Measurements from ENCODE around the gene NPIPA5. TPM values are rescaled to one million over a fixed set of nuclear protein-coding genes. Genes with fewer than 3 reads are reported as not detected.
"Not testable (repeated sequence)": the region's sequence is repeated elsewhere in the genome, so short reads cannot be mapped to it uniquely, and the experiment has no call there.

NPIPA5 gene
- 0.29 and 0.34 TPM in 2 replicates for total RNA-seq

DNA sequence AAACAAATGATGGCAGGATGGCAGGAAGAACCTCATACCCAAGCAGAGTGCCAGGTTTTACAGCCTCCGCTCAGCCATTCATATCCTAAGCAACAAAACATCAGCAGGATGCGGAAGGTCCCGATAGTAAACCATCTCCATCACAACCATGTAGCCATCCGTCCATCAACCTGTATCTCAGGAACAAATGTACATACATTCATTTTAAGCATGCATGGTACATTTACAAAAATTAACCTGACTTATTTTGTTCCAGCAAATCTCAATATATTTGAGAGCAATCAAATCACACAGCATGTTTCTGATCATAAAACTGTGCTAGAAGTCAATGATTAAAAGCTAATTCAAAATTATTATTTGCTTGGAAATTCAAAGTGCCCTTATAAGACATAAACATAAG lies at the start of gene NPIPA5:
Gene NPIPA5, minus strand, starts transcription at position 101 of the 400 bp plus-strand sequence. Its CDS starts 0 bp downstream, at position 101.
- H3K27me3 Mint-ChIP-seq; H3K9me3 Mint-ChIP-seq; H3K4me1 Mint-ChIP-seq; POLR2A ChIA-PET; H3K36me3 Mint-ChIP-seq (ENCODE audit: low read depth); ATAC-seq (ENCODE audit: low read depth); H3K4me3 Mint-ChIP-seq; H3K27ac Mint-ChIP-seq; CTCF ChIA-PET; intact Hi-C loops (cut with micrococcal nuclease); DNase-seq: not testable (repeated sequence)

DNA sequence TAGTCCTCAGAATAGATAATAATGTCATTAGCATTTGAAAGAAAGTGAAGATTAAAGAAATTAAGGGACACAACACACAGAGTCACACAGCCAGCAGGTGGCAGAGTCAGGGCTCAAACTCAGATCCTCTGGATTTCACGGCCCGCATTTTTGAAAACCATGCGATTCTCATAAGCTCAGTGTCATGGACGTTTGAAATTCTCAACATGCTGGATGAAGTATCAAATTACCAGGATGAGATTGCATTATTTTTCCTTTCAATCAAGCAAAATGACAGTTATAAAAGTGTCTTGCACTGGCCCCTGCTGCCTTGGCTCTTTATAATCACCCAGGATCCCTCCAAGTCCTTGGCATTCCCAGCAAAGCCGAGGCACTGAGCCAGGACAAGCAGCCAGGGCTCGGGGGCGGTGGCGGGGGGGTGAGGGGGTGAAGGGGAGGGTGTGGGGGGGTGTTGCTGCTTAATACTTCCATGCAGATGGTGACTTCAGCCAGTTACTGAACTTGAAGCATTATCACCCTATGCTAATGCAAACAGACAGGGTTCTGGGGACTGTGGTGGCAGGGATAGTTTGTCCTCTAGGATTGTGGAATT lies 49.6 kb upstream of the NPIPA5 start:
- no peaks in the 10 kb centered on the region for H3K9me3 Mint-ChIP-seq
- POLR2A ChIA-PET, result interaction anchor here (0.6 to 1.3 kb wide), 3 partner anchors 212 to 399 kb away, joined by 3 to 7 read pairs (median 6); partner anchors contain the start of gene MARF1
- peak; percentile 67 for ATAC-seq (ENCODE audit: low read depth)
- intact Hi-C loops (cut with micrococcal nuclease), result loop anchor here (1.0 to 5.0 kb wide), 7 partner anchors 165 to 765 kb away; no protein-coding TSS in a partner anchor
- H3K4me3 Mint-ChIP-seq, result no peak overlapping the region
- peaks cover 3% of the 10 kb centered on the region for H3K4me1 Mint-ChIP-seq
- no peaks in the 10 kb centered on the region for H3K36me3 Mint-ChIP-seq (ENCODE audit: low read depth)
- peak; percentile 22 for DNase-seq
- CTCF ChIA-PET, result interaction anchor here (0.6 to 2.3 kb wide), 14 partner anchors 11 to 279 kb away, joined by 3 to 16 read pairs (median 3); partner anchors contain the start of gene MARF1
- H3K27me3 Mint-ChIP-seq, result peaks cover 2% of the 10 kb centered on the region
- no peak overlapping the region for H3K27ac Mint-ChIP-seq
- TF ChIP-seq, protein P1, sequence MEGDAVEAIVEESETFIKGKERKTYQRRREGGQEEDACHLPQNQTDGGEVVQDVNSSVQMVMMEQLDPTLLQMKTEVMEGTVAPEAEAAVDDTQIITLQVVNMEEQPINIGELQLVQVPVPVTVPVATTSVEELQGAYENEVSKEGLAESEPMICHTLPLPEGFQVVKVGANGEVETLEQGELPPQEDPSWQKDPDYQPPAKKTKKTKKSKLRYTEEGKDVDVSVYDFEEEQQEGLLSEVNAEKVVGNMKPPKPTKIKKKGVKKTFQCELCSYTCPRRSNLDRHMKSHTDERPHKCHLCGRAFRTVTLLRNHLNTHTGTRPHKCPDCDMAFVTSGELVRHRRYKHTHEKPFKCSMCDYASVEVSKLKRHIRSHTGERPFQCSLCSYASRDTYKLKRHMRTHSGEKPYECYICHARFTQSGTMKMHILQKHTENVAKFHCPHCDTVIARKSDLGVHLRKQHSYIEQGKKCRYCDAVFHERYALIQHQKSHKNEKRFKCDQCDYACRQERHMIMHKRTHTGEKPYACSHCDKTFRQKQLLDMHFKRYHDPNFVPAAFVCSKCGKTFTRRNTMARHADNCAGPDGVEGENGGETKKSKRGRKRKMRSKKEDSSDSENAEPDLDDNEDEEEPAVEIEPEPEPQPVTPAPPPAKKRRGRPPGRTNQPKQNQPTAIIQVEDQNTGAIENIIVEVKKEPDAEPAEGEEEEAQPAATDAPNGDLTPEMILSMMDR (IDR thresholded peaks at IDR 0.05), result no peak

DNA sequence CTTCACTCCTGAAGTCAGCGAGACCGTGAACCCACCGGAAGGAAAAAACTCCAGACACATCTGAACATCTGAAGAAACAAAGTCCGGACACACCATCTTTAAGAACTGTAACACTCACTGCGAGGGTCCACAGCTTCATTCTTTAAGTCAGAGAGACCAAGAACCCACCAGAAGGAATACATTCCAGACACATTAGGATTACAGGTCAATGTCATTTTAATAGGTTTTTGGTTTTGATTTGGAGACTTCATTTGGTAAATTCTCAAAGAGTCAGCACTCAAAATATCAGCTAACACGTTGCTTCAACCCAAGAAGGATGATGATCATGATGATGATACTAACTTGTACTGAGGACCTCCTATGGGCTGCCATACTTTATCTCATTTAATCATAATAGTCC lies 48.7 kb upstream of the NPIPA5 start:
- ATAC-seq (ENCODE audit: low read depth) (no peak), DNase-seq (no peak)
- intact Hi-C loops (cut with micrococcal nuclease), result loop anchor here (1.0 to 5.0 kb wide), 7 partner anchors 166 to 766 kb away; no protein-coding TSS in a partner anchor
- POLR2A ChIA-PET, result interaction anchor here (1.3 kb wide), 2 partner anchors 213 to 215 kb away, joined by 3 to 6 read pairs; partner anchors contain the start of gene MARF1
- TF ChIP-seq, protein P1 (IDR thresholded peaks at IDR 0.05), result no peak
- Mint-ChIP-seq H3K27ac (no peak overlapping the region), H3K4me1 (peaks cover 3% of the 10 kb centered on the region), H3K9me3 (no peaks in the 10 kb centered on the region), H3K27me3 (peaks cover 2% of the 10 kb centered on the region), H3K36me3 (ENCODE audit: low read depth) (no peaks in the 10 kb centered on the region), H3K4me3 (no peak overlapping the region)
- CTCF ChIA-PET, result interaction anchor here (0.6 to 2.3 kb wide), 6 partner anchors 164 to 442 kb away, joined by 3 to 16 read pairs (median 7); partner anchors contain the start of gene MARF1

DNA sequence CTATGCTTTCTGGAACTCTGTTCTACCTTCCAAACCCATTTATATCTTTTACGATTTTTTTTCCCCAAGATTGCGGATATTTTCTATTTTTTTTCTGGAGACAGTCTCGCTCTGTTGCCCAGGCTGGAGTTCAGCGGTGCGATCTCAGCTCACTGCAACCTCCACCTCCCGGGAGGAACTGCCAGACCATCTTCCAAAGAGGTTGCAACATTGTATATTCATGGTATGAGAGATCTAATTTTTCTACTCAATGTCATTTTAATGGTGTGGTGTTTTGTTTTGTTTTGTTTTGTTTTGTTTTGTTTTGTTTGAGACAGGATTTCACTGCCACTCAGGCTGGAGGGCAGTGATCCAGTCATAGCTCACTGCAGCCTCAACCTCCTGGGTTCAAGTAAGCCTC lies 47.8 kb upstream of the NPIPA5 start:
- H3K9me3 Mint-ChIP-seq, result no peaks in the 10 kb centered on the region
- H3K36me3 Mint-ChIP-seq (ENCODE audit: low read depth), result no peaks in the 10 kb centered on the region
- H3K27me3 Mint-ChIP-seq, result peaks cover 2% of the 10 kb centered on the region
- CTCF ChIA-PET, result interaction anchor here (0.8 to 2.3 kb wide), 2 partner anchors 133 to 279 kb away, joined by 3 to 9 read pairs; no protein-coding TSS in a partner anchor
- no peak for DNase-seq
- H3K4me1 Mint-ChIP-seq, result peaks cover 3% of the 10 kb centered on the region
- no peak overlapping the region for H3K27ac Mint-ChIP-seq
- POLR2A ChIA-PET, result no interaction called here
- intact Hi-C loops (cut with micrococcal nuclease), result loop anchor here (2.0 to 5.0 kb wide), 4 partner anchors 166 to 766 kb away; no protein-coding TSS in a partner anchor
- H3K4me3 Mint-ChIP-seq, result no peak overlapping the region
- TF ChIP-seq, protein P1 (IDR thresholded peaks at IDR 0.05), result no peak
- ATAC-seq (ENCODE audit: low read depth), result no peak

DNA sequence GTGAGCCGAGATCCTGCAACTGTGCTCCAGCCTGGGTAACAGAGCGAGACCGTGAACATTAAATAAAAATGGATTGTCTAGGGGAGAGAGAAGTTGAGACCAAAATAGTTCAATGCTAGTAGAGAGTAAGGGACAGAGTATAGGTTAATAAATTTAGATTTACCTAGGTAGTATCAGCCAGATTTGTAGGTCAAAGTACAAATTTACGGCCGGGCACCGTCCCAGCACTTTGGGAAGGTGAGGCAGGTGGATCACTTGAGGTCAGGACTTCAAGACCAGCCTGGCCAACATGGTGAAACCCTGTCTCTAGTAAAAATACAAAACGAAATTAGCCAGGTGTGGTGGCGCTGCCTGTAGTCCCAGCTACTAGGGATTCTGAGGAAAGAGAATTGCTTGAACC lies 44.1 kb upstream of the NPIPA5 start:
- ATAC-seq (ENCODE audit: low read depth) (no peak), DNase-seq (no peak)
- Mint-ChIP-seq H3K36me3 (ENCODE audit: low read depth) (no peaks in the 10 kb centered on the region), H3K9me3 (no peaks in the 10 kb centered on the region), H3K27ac (no peak overlapping the region), H3K27me3 (peaks cover 2% of the 10 kb centered on the region), H3K4me3 (no peak overlapping the region), H3K4me1 (no peaks in the 10 kb centered on the region)
- ChIA-PET POLR2A (interaction anchor here (0.6 kb wide), 1 partner anchor 17 kb away, joined by 5 read pairs; no protein-coding TSS in a partner anchor), CTCF (no interaction called here)
- TF ChIP-seq, protein P1 (IDR thresholded peaks at IDR 0.05), result no peak
- intact Hi-C loops (cut with micrococcal nuclease), result no loop called here

DNA sequence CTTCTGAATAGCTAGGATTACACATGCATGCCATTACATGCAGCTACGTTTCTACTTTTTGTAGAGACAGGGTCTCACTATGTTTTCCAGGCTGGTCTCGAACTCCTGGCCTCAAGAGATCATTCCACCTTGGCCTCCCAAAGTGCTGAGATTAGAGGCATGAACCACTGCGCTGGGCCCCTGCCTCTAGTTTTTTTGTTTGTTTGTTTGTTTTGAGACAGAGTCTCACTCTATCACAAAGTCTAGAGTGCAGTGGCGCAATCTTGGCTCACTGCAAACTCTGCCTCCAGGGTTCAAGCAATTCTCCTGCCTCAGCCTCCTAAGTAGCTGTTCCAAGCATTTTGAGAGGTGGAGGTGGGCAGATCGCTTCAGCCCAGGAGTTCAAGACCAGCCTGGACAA lies 43.6 kb upstream of the NPIPA5 start:
- H3K27me3 Mint-ChIP-seq; H3K9me3 Mint-ChIP-seq; DNase-seq; H3K4me1 Mint-ChIP-seq; H3K4me3 Mint-ChIP-seq; intact Hi-C loops (cut with micrococcal nuclease); H3K36me3 Mint-ChIP-seq (ENCODE audit: low read depth); H3K27ac Mint-ChIP-seq; ATAC-seq (ENCODE audit: low read depth); CTCF ChIA-PET: not testable (repeated sequence)
- POLR2A ChIA-PET, result interaction anchor here (0.6 kb wide), 1 partner anchor 16 kb away, joined by 5 read pairs; no protein-coding TSS in a partner anchor

Data from activated B cell treated with CpG ODN at 0.5 μM for 24 hours (primary cell).